ENCODE measurements around the gene CD96.

The CD96 gene

GRCh38 chr3:111566844-111567243 lies 24.8 kb downstream of the CD96 start:
- DNase-seq = no peak

- no peak for DNase-seq
These were observed 26.4 kb downstream of the CD96 start for GRCh38 chr3:111568355-111568754.

DNA sequence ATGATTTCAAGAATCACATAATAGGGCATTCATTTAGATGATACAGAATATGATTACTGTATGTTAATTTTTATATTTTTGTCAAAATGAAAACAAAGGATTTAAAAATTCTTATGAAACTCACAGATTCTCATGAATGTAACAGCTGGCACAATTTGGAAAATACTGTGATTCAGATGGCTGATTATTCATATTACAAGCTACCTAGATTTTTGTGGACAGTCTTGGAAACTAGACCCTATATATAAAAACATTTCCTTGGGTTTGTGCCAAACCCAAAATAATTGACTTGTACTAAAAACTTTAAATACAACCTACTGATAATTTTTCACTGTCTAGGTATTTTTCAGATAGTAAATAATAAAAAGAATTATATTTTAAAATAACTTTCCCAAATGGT lies 26.9 kb downstream of the CD96 start:
- no peak for DNase-seq

GRCh38 chr3:111570404-111571030 lies 28.5 kb downstream of the CD96 start:
- DNase-seq = no peak

DNA sequence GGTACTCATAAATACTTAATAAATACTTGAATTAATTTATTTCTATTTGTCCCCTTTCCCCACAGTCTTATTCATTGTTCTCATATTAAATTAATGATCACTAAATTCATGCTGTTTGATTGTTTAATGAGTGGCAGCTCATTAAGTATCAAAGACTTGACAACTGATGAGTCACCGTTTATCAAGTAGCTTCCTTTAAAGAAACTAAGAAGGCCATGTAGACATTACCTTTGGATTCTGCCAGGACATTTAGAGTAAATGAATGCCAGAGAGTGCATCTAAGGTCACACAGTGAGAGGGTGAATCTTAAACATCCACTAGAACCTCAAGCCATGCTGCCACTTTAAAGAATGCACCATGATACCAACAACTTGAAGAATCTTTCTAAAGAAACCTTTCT lies 29.3 kb downstream of the CD96 start:
- no peak for DNase-seq

DNA sequence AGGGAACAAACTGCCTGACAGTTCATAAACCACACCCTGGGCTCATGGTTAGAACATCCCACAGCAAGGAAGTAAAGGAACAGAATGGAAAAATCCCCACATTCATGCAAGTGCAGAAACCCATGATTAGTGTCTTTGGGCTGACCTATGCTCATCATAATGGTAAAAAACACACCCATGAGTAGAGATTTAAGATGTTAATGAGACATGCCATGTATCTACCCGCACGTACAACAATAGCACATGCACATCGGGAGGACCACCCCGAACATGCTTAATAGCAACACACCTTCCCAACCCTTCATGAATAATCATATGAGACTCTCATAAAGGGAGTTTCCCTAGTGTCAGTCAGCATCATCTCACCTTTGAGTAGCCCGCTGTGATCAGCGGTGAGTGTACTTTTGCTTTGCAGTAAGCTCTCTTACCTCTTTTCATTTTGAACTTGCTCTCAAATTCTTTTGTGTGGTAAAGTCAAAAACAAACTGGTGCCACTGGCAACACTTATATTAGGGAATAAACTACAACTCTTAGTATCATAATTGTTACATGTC lies 30.0 kb downstream of the CD96 start:
- DNase-seq = peak; percentile 36

DNA sequence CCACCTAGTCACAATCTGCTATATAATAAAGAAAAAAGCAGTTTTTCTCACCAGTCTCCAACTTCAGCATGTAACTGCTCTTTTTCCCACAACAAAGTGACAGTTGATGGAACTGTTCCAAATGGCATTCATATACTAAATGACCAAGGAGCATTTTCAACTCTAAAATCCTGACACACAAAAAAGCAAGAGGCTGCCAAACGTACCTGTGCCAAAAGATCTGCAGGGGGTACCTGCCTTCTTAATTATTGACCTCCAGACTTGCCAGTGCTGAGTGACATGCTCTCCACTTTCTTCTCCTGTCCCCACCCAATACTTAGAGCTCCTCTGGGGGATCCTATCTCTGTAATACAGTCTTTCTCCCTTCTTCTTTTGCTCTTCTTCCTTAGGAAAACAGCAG lies 35.1 kb downstream of the CD96 start:
- no peak for DNase-seq

DNA sequence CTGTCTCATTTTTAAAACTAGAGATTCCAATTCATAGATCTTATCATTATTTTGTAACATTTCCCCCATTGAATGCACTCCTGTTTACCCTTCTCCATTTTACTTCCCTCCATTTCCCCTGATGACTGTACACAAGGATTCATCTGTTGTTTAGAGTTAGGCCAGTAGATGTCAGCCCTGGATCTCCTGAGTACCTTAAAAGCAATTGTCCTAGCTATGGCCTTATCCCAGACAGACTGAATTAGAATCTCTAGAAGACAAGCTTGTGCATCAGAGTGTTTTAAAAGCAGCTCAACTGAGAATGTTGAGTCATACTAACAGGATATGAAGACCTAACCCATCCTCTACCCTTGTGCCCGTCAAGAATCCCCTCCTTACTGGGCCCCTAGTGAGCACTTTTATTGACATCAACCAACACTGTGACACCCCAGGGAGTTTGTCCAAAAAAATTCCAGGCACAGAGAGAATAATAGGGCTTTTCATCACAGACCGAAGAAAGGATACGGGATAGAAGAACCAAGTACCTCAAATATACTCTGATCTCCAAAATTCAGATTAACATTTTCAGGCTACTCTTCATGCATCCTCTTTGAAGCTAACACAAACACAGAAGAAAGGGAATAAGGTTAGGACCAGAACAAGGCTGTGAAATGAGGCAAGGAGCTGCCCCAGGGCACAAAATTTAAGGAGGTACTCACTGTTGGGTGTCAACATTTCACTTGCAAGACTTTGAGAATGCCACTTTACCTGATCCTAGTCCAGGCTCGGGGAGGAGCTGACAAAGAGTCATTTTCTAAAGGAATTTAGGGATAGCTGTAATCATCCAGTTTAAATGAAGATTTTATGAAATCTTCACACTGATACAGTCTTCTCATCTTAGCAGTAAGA lies 36.0 kb downstream of the CD96 start:
- peak; percentile 79 for DNase-seq

GRCh38 chr3:111578867-111579266 lies 36.9 kb downstream of the CD96 start:
- DNase-seq = no peak

GRCh38 chr3:111579495-111579894 lies 37.5 kb downstream of the CD96 start:
- DNase-seq = no peak

GRCh38 chr3:111581403-111582119 lies 39.6 kb downstream of the CD96 start:
- no peak for DNase-seq

- no peak for DNase-seq
These were observed 40.1 kb downstream of the CD96 start for GRCh38 chr3:111582120-111582474.

DNA sequence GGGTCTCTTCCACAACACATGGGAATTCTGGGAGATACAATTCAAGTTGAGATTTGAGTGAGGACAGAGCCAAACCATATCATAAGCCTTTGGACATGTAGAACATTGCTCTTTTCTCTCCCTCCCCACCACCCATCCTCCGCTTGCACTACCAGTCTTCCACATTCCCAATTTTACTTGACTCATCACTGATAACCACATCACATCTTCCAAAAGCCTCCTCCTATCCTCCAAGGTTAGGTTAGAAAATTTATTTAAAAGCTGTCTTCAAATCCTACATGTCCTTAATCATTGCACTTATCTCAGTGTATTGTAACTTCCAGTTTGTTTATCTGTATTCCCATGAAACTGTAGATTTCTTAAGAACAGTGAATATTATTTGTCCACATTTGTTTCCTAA lies 42.7 kb downstream of the CD96 start:
- no peak for DNase-seq

DNA sequence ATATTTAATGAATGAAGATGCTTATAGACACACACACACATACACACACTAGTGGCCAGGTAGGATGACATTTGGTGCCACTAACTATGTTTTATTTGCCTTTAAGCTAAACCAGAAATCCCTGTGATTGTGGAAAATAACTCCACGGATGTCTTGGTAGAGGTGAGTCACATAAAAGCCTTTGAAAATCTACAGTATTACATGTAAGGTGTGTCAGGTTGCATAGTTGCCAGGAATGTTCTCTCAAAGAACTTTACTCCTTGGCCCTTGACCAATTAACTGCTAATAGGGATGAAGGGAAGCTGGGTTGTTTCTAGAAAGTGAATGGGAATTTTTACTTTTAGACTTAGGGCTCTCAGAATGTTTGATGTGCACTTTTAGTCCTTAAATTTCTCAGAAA lies 43.2 kb downstream of the CD96 start:
- no peak for DNase-seq

- no peak for DNase-seq
These were observed 46.5 kb downstream of the CD96 start for GRCh38 chr3:111588527-111588926.

GRCh38 chr3:111589303-111590142 lies 47.5 kb downstream of the CD96 start:
- DNase-seq = no peak

DNA sequence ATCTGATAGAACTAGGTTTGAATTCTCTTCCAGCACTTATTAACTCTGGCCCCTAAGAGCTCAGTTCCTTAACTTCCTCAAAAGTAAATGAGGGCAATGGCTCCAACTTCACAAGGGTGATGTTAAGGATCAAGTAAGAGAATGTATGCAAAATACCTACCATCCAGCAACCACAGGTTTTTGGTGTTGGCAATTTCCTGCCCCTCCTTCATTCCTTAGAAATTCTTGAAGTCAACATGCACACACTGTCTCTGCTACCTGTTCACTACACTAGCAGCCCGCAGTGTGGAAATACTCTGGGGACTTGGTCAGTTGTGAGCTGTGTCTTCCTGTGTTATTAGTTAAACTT lies 48.1 kb downstream of the CD96 start:
- DNase-seq = no peak

- no peak for DNase-seq
These were observed 49.6 kb downstream of the CD96 start for GRCh38 chr3:111591555-111591954.

DNA sequence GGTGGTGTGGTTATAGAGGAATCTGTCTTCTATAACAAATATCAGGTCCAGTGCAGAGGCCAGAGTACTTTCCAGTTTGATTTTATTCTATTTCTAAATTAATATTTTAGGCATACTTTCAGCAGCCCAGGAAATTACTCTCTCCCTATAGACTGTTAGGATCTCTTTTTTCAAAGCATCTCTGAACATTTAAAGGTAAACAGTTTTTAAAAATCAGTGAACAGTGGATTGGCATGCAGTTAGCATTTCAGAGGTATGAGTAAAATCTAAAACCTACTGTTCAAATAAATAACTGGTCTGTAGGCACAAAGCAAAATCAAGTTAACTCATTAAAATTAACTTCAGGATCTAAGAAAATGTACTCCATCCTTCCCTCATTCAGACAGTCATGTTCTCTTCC lies 50.1 kb downstream of the CD96 start:
- no peak for DNase-seq

GRCh38 chr3:111592936-111593335 lies 50.9 kb downstream of the CD96 start:
- peak; percentile 72 for DNase-seq

DNA sequence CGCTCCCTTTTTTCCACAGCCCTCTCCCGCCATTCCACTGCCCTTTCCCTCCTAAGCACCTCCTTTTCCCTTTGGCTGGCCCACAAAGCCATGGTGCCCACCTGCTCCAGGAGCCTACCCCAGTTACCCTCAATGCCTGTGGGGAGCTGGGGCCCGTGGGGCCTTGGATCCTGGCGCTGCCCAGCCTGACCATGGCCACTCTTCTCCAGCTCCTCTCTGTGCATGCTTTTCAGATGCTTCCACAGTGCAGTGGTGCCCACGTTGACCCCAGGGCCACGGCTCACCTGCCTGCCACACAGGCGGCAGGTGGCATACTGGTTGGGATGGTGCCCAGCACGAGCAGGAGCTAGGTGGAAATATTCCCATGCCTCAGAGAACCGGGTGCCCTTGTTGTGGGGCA lies 51.7 kb downstream of the CD96 start:
- peak; percentile 43 for DNase-seq

- DNase-seq = peak; percentile 58
These were observed 52.2 kb downstream of the CD96 start for GRCh38 chr3:111594205-111594604.

DNA sequence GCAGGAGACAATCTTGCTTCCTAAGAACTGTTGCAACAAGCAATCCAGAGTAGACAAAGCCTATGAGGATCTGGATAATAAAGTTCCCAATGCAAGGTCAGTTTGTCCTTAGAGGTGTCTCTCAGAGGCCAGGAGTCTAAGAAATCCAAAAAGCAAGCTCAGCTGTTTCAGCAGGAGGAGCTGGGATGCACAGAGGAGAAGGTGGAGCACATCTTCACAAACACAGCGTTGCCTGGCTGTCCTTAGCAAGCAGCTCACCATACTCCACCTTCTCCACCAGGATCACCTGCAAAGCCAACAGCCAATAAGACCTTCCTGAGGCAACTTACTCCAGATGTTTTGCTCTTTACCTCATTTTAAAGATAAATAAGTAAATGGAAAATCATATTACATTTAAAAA lies 52.8 kb downstream of the CD96 start:
- peak; percentile 61 for DNase-seq

All from activated CD4-positive, alpha-beta T cell treated with anti-CD3 and anti-CD28 coated beads, Interleukin-10, Interleukin-2, amounts not matched to agents 100 ng/mL and 50 ng/mL, durations not matched to agents 16 hours and 8 hours (primary cell).